SU-DHL-6 (cell line): Measurements from ENCODE around the gene SLC7A4.
A peak's percentile ranks its signal among the peaks of the same experiment; 100 is the strongest.

Experiments used
- H2AFZ ChIP-seq: fragments of 200-600 bp; sonication (generic); 2 replicates; pipeline ENCODE4 v1.6.1; 2014; ENCODE audit warnings: low read depth, mild to moderate bottlenecking, moderate library complexity, mixed read lengths, antibody characterized with exemption, low read length; ENCODE audit not compliant: severe bottlenecking
- H3F3A ChIP-seq: fragments of 200-600 bp; shearing (Covaris generic); 2 replicates; pipeline ENCODE4 v1.6.0; 2016; ENCODE audit warnings: antibody characterized with exemption, mild to moderate bottlenecking; ENCODE audit not compliant: insufficient read depth
- H3K27ac ChIP-seq: fragments of 200-600 bp; sonication (generic); 2 replicates; pipeline ENCODE4 v1.5.1; 2016; ENCODE audit warnings: low read depth, mild to moderate bottlenecking, low read length, moderate library complexity, mixed read lengths
- H3K27me3 ChIP-seq: fragments of 200-600 bp; sonication (generic), shearing (Covaris generic); 2 replicates; pipeline ENCODE4 v1.6.0; 2014; ENCODE audit warnings: mild to moderate bottlenecking, low read length
- H3K36me3 ChIP-seq: fragments of 200-600 bp; sonication (generic); 2 replicates; pipeline ENCODE4 v1.6.1; 2014; ENCODE audit warnings: mild to moderate bottlenecking, low read length, mixed read lengths
- H3K4me2 ChIP-seq: fragments of 300-600, 200-600 bp; shearing (Covaris generic), sonication (generic); 2 replicates; pipeline ENCODE4 v1.6.0; 2014; ENCODE audit warnings: low read length, low read depth, mild to moderate bottlenecking; ENCODE audit not compliant: poor library complexity, severe bottlenecking
- H3K4me3 ChIP-seq: fragments of 200-600 bp; sonication (generic); 2 replicates; pipeline ENCODE4 v1.5.1; 2014; ENCODE audit warnings: antibody characterized with exemption, low read length, mild to moderate bottlenecking, mixed read lengths; ENCODE audit not compliant: insufficient read depth, poor library complexity, severe bottlenecking
- H3K79me2 ChIP-seq: fragments of 200-600 bp; sonication (generic); 2 replicates; pipeline ENCODE4 v1.6.1; 2014; ENCODE audit warnings: mild to moderate bottlenecking, low read length, moderate library complexity; ENCODE audit not compliant: insufficient read depth
- H3K9ac ChIP-seq: fragments of 200-600 bp; sonication (generic); 2 replicates; pipeline ENCODE4 v1.7.0; 2014; ENCODE audit warnings: mild to moderate bottlenecking, low read length
- H3K9me2 ChIP-seq: fragments of 200-600 bp; sonication (generic); replicated peaks from 2 replicates; pipeline ENCODE4 v1.6.1; 2014; ENCODE audit warnings: low read length; ENCODE audit not compliant: insufficient read depth
- H3K9me3 ChIP-seq: fragments of 200-600 bp; sonication (generic); 2 replicates; pipeline ENCODE4 v1.6.1; 2014; ENCODE audit warnings: low read length, mixed read lengths; ENCODE audit not compliant: insufficient read depth
- H4K20me1 ChIP-seq: fragments of 200-600 bp; sonication (generic); 2 replicates; pipeline ENCODE4 v1.6.1; 2014; ENCODE audit warnings: low read depth, mild to moderate bottlenecking, antibody characterized with exemption, low read length, moderate library complexity, mixed read lengths
- EZH2phosphoT487 ChIP-seq: fragments of 200-600 bp; sonication (generic), shearing (Covaris generic); conservative IDR thresholded peaks from 2 replicates; pipeline ENCODE4 v1.6.1; 2018; ENCODE audit warnings: mild to moderate bottlenecking, antibody characterized with exemption, low read length, moderate library complexity, mixed read lengths
- TF ChIP-seq, protein P1 (sequence below): fragments of 200-600 bp; sonication (generic); IDR thresholded peaks from one replicate; pipeline ENCODE4 v1.5.1; 2017; ENCODE audit warnings: antibody characterized with exemption, mild to moderate bottlenecking, low read length, moderate library complexity; ENCODE audit not compliant: insufficient read depth, poor library complexity, severe bottlenecking

Gene SLC7A4

DNA sequence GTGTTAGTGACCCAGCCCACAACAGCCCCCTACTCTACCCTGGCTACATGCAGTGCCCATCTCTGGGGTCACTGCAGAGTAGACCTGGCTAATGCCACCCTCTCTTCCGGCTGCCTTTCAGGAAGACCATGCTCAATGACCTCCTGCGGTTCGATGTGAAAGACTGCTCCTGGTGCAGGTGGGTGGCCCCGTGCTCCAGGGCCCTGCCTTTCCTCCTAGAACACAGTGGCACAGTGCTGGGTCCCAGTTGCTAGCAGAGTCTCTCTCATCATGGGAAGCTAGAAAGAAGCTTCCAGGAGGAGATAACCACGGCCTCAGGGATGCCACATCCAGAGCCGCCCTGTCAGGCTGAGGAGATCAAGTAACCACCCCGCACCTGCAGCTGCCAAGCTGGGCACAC lies 46.6 kb downstream of the SLC7A4 start:
- Histone ChIP-seq H3K27ac (no peak overlapping the region), H3K4me2 (no peak overlapping the region), H3K27me3 (no peaks in the 10 kb centered on the region), H4K20me1 (no peaks in the 10 kb centered on the region), H3K36me3 (no peaks in the 10 kb centered on the region), H3K9me2 (no peaks in the 10 kb centered on the region), H3F3A (no peaks in the 10 kb centered on the region), H3K9me3 (no peaks in the 10 kb centered on the region), H3K9ac (no peak overlapping the region), H3K79me2 (no peaks in the 10 kb centered on the region), H3K4me3 (no peak overlapping the region), H2AFZ (no peak overlapping the region)
- TF ChIP-seq, protein P1, sequence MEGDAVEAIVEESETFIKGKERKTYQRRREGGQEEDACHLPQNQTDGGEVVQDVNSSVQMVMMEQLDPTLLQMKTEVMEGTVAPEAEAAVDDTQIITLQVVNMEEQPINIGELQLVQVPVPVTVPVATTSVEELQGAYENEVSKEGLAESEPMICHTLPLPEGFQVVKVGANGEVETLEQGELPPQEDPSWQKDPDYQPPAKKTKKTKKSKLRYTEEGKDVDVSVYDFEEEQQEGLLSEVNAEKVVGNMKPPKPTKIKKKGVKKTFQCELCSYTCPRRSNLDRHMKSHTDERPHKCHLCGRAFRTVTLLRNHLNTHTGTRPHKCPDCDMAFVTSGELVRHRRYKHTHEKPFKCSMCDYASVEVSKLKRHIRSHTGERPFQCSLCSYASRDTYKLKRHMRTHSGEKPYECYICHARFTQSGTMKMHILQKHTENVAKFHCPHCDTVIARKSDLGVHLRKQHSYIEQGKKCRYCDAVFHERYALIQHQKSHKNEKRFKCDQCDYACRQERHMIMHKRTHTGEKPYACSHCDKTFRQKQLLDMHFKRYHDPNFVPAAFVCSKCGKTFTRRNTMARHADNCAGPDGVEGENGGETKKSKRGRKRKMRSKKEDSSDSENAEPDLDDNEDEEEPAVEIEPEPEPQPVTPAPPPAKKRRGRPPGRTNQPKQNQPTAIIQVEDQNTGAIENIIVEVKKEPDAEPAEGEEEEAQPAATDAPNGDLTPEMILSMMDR: no peak
- TF ChIP-seq EZH2phosphoT487: no peak

DNA sequence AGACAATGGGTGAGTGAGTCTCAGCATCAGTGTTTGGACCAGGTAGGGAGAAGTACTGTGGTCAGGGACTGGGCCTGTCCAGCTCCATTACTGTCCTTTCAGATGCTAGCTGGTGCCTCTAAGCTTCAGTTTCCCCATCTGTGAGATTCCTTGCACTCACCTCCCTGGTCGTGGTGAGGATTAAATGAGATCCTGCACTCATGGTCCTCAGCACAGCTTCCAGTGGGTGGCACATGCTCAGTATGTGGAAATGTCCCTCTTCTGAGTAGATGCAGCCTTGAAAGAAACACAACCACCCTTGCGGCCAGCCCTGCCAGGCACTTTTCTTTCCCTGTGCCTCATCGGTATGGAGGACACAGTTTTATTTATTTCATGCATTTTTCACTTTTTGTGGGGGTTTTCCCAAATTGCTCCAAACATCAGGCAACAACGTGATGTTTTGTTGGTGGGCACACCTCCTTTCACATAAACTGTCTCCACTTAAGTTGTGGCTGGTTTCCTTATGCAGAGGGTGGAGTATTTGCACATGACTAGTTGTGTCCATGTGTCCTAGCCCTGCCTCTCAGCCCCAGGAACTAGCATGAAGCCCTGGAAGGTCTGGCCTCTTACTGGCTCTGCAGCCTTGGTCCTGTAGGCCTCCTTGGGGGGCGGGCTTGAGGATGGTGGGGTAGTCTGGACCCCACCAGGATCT lies 49.1 kb downstream of the SLC7A4 start:
- Histone ChIP-seq H3K9ac (peak overlapping the region; percentile 81), H3K9me3 (no peaks in the 10 kb centered on the region), H3F3A (no peaks in the 10 kb centered on the region), H3K4me2 (peak overlapping the region; percentile 93), H3K4me3 (peak overlapping the region; percentile 73), H3K79me2 (no peaks in the 10 kb centered on the region), H4K20me1 (no peaks in the 10 kb centered on the region), H2AFZ (no peak overlapping the region), H3K27ac (no peak overlapping the region), H3K27me3 (no peaks in the 10 kb centered on the region), H3K36me3 (no peaks in the 10 kb centered on the region), H3K9me2 (no peaks in the 10 kb centered on the region)
- no peak for TF ChIP-seq EZH2phosphoT487
- TF ChIP-seq, protein P1: no peak

DNA sequence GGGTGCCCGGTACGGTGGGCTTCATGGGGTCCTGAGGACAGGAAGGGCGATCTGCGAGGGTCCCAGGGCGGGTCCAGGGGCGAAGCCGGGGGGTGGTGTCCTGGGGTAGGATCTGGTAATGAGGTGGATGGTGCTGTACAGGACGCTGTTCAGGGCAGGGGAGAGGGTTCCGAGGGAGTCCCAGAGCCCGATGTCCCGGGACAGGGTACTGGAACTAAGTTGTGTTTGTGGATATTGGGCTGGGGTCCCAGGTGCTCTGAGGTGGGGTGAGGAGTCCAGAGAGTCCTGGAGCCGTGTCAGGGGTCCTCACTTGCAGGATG lies 49.8 kb downstream of the SLC7A4 start:
- peak overlapping the region; percentile 93 for H3K4me2 ChIP-seq
- TF ChIP-seq EZH2phosphoT487: no peak
- TF ChIP-seq, protein P1: no peak
- peak overlapping the region; percentile 81 for H3K9ac ChIP-seq
- H3K79me2 ChIP-seq: no peaks in the 10 kb centered on the region
- no peak overlapping the region for H3K27ac ChIP-seq
- H3K27me3 ChIP-seq: no peaks in the 10 kb centered on the region
- H3K4me3 ChIP-seq: peak overlapping the region; percentile 73
- H2AFZ ChIP-seq: peak overlapping the region; percentile 91
- H4K20me1 ChIP-seq: no peaks in the 10 kb centered on the region
- H3K9me2 ChIP-seq: no peaks in the 10 kb centered on the region
- no peaks in the 10 kb centered on the region for H3F3A ChIP-seq
- no peaks in the 10 kb centered on the region for H3K9me3 ChIP-seq
- no peaks in the 10 kb centered on the region for H3K36me3 ChIP-seq
